NCI-H187 (cell line): ENCODE results near the gene GIGYF2.
"Not testable (repeated sequence)": the region's sequence is repeated elsewhere in the genome, so short reads cannot be mapped to it uniquely, and the experiment has no call there.

Source experiments
- DNase-seq, 2 experiments: peaks; one replicate each; lab custom pipeline; 2025; lab: John Stamatoyannopoulos, UW

The GIGYF2 gene

GRCh38 chr2:232689152-232689910 is 7.8 kb upstream of the GIGYF2 start:
- DNase-seq = no peak

- DNase-seq = not testable (repeated sequence)
Observed at GRCh38 chr2:232691117-232691516, 6.0 kb upstream of the GIGYF2 start.

- no peak for DNase-seq
Observed at GRCh38 chr2:232693344-232693743, 3.8 kb upstream of the GIGYF2 start.

- DNase-seq = no peak
Observed at GRCh38 chr2:232696609-232697058, 497 bp upstream of the GIGYF2 start.

- no peak for DNase-seq
Observed at GRCh38 chr2:232697807-232698110, 628 bp downstream of the GIGYF2 start.

GRCh38 chr2:232698556-232699091 is 1.5 kb downstream of the GIGYF2 start:
- no peak for DNase-seq

- DNase-seq = no peak
Observed at GRCh38 chr2:232699110-232699509, 2.0 kb downstream of the GIGYF2 start.

GRCh38 chr2:232700154-232700553 is 3.0 kb downstream of the GIGYF2 start:
- DNase-seq = no peak

- no peak for DNase-seq
Observed at GRCh38 chr2:232707076-232707475, 9.9 kb downstream of the GIGYF2 start.

- no peak for DNase-seq
Observed at GRCh38 chr2:232713505-232713904, 16.4 kb downstream of the GIGYF2 start.

GRCh38 chr2:232714969-232715368 is 17.8 kb downstream of the GIGYF2 start:
- DNase-seq = no peak

GRCh38 chr2:232720056-232720455 is 22.9 kb downstream of the GIGYF2 start:
- DNase-seq = not testable (repeated sequence)

- no peak for DNase-seq
Observed at GRCh38 chr2:232721261-232721660, 24.1 kb downstream of the GIGYF2 start.

- DNase-seq = no peak
Observed at GRCh38 chr2:232721882-232722281, 24.8 kb downstream of the GIGYF2 start.

- no peak for DNase-seq
Observed at GRCh38 chr2:232723027-232723426, 25.9 kb downstream of the GIGYF2 start.

GRCh38 chr2:232728785-232729184 is 31.7 kb downstream of the GIGYF2 start:
- DNase-seq = no peak

GRCh38 chr2:232731470-232731869 is 34.3 kb downstream of the GIGYF2 start:
- no peak for DNase-seq

GRCh38 chr2:232741294-232741693 is 44.2 kb downstream of the GIGYF2 start:
- no peak for DNase-seq

GRCh38 chr2:232741972-232742371 is 44.8 kb downstream of the GIGYF2 start:
- no peak for DNase-seq

GRCh38 chr2:232744963-232745362 is 47.8 kb downstream of the GIGYF2 start:
- no peak for DNase-seq

GRCh38 chr2:232748038-232748437 is 50.9 kb downstream of the GIGYF2 start:
- DNase-seq = no peak

- no peak for DNase-seq
Observed at GRCh38 chr2:232749331-232749730, 52.2 kb downstream of the GIGYF2 start.

GRCh38 chr2:232750135-232750671 is 53.1 kb downstream of the GIGYF2 start:
- no peak for DNase-seq

- DNase-seq = no peak
Observed at GRCh38 chr2:232757905-232758304, 60.8 kb downstream of the GIGYF2 start.
